Panc1 (cell line): Measurements from ENCODE around the gene ZNF282.

ENCODE experiments used
- CTCF ChIP-seq: fragments of 450-650 bp; IDR thresholded peaks from 2 replicates; pipeline ENCODE4 v1.5.1; 2017; ENCODE audit warnings: mild to moderate bottlenecking
- POLR2AphosphoS5 ChIP-seq: IDR thresholded peaks from 2 replicates; pipeline ENCODE4 v1.6.1; 2012; ENCODE audit warnings: mild to moderate bottlenecking, low read depth, low read length, moderate library complexity

DNA sequence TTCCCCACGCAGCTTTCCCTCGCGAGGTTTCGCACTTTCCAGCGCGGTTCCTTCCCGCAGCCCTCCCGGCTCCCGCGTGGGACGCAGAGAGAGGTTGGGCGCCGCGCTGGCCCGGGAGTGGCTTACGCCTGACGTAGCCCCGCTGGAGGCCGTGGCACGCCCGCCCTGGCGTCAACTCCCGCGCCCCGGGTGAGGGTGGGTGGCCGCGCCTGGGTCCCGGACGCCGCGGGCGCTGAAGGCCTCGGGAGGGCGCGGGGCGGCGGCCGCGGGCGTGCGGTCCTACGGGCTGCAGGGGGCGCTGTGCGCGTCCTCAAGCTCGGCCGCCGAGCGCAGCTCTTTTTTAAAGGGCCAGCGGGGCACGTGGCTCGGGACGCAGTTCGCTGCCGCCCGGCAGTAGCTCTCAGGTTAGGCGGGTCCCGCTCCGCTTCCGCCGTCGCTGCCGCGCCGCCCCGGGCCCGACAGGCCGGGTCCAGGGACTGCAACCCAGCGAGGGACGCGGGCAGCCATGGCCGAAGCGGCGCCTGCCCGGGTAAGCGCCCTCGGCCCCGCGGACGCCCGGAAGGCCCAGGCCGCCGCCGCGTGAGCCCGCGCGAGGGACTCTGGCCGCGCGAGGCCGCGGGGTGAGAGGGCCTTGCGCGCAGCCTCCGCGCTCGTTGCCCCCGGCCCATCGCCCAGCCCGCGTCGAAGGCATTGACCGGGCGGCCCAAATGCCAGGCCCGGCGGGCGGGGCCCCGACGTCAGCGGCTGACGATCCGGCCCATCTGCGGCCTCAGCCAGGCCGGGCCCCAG is 66.7 kb downstream of the ZNF282 start, which contains the start of gene ZNF783:
- TF ChIP-seq POLR2AphosphoS5 (peak; percentile 26), CTCF (peak; percentile 95)
